Measurements from ENCODE around the gene LYG1.

GRCh38 chr2:99340669-99341236 is 39.8 kb upstream of the LYG1 start:
- TF ChIP-seq POLR2A (IDR thresholded peaks at IDR 0.05; ENCODE audit: low read depth, low read length) (no peak), CTCF (conservative IDR thresholded peaks at IDR 0.05; ENCODE audit: low read depth, low read length) (no peak), MAFK (IDR thresholded peaks at IDR 0.05; ENCODE audit: low read depth, low read length) (no peak), MXI1 (IDR thresholded peaks at IDR 0.05; ENCODE audit: borderline replicate concordance, low read depth, low read length) (no peak), ELK1 (IDR thresholded peaks at IDR 0.05; ENCODE audit: borderline replicate concordance, low read depth, low read length) (no peak), CEBPB (IDR thresholded peaks at IDR 0.05; ENCODE audit: low read depth, low read length) (no peak), BHLHE40 (IDR thresholded peaks at IDR 0.05; ENCODE audit: low read depth, low read length) (no peak), RAD21 (IDR thresholded peaks at IDR 0.05; ENCODE audit: low read length) (no peak), RFX5 (IDR thresholded peaks at IDR 0.05; ENCODE audit: low read depth, low read length) (no peak), MAZ (IDR thresholded peaks at IDR 0.05; ENCODE audit: borderline replicate concordance, low read depth, low read length) (no peak), USF2 (IDR thresholded peaks at IDR 0.05; ENCODE audit: low read depth, low read length) (no peak), NFE2L2 (IDR thresholded peaks at IDR 0.05; ENCODE audit: low read depth, low read length) (no peak), SMC3 (IDR thresholded peaks at IDR 0.05; ENCODE audit: low read depth, low read length) (no peak)

All from IMR-90 (cell line).